Upper lobe of left lung (tissue), 4 donors: ENCODE results near the gene NLGN1.

Experiments used
- POLR2A ChIP-seq, 4 donors: fragments of 450-650 bp; IDR thresholded peaks; one replicate each; pipeline ENCODE4 v1.5.1; 2016 to 2017; ENCODE audit warnings: antibody characterized with exemption in 4 of 4, mild to moderate bottlenecking in 2 of 4
- TF ChIP-seq, protein P1 (sequence below), 6 experiments: fragments of 450-650 bp in 4 of 6; fragments of 200-600 bp in 2 of 6; sonication (generic) in 2 of 6; IDR thresholded peaks; one replicate each; pipeline ENCODE4 v1.5.1; 2016 to 2019; ENCODE audit warnings: antibody characterized with exemption in 6 of 6

DNA sequence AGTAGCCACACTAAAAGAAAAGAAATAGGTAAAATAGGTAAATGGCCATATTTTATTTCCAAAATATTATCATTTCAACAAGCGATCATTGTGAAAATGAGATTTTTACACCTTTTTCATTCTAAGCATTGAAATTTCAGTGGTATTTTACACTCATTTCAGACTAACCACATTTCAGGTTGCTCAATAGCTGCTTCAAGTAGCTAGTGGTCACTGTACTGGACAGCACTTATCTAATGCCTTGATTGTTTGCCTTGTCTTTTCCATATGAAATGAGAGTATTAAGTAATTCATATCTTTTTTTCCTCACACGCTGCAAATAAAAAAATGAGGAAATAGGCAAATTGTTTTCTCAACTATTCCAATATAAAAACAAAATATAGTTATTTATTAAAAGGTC is 332.8 kb downstream of the NLGN1 start:
- TF ChIP-seq, protein P1, sequence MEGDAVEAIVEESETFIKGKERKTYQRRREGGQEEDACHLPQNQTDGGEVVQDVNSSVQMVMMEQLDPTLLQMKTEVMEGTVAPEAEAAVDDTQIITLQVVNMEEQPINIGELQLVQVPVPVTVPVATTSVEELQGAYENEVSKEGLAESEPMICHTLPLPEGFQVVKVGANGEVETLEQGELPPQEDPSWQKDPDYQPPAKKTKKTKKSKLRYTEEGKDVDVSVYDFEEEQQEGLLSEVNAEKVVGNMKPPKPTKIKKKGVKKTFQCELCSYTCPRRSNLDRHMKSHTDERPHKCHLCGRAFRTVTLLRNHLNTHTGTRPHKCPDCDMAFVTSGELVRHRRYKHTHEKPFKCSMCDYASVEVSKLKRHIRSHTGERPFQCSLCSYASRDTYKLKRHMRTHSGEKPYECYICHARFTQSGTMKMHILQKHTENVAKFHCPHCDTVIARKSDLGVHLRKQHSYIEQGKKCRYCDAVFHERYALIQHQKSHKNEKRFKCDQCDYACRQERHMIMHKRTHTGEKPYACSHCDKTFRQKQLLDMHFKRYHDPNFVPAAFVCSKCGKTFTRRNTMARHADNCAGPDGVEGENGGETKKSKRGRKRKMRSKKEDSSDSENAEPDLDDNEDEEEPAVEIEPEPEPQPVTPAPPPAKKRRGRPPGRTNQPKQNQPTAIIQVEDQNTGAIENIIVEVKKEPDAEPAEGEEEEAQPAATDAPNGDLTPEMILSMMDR (IDR thresholded peaks at IDR 0.05) = no peak
- TF ChIP-seq POLR2A (IDR thresholded peaks at IDR 0.05) = no peak
